GM23338 (cell line): ENCODE data around the gene RAPGEF4. TPM values are rescaled to one million over a fixed set of nuclear protein-coding genes. Genes with fewer than 3 reads are reported as not detected.

Source experiments
- ATAC-seq: fragments of 200-7000 bp; cut with Tn5 transposase; 3 replicates; pipeline ENCODE4 v1.9.1; 2020
- DNase-seq: peaks from one replicate; pipeline ENCODE4 v3.0.0-alpha.2; 2015; ENCODE audit warnings: low spot score
- H2AFZ ChIP-seq: fragments of 200-600 bp; sonication (generic); 2 replicates; pipeline ENCODE4 v1.8.0; 2016; ENCODE audit warnings: antibody characterized with exemption, mild to moderate bottlenecking, moderate library complexity
- H3F3A ChIP-seq: fragments of 200-600 bp; sonication (generic); replicated peaks from 2 replicates; pipeline ENCODE4 v1.8.0; 2017; ENCODE audit warnings: antibody characterized with exemption, mixed run types, low read depth
- H3K27ac ChIP-seq: fragments of 200-600 bp; sonication (generic); 2 replicates; pipeline ENCODE4 v1.6.1; 2016; ENCODE audit warnings: low read depth
- H3K27me3 ChIP-seq: fragments of 200-600 bp; sonication (generic); 2 replicates; pipeline ENCODE4 v1.8.0; 2016; ENCODE audit warnings: mild to moderate bottlenecking, mixed run types, moderate library complexity; ENCODE audit not compliant: insufficient read depth
- H3K36me3 ChIP-seq: fragments of 200-600 bp; sonication (generic); 2 replicates; pipeline ENCODE4 v1.8.0; 2016; ENCODE audit warnings: mild to moderate bottlenecking; ENCODE audit not compliant: insufficient read depth
- H3K4me1 ChIP-seq: fragments of 200-600 bp; sonication (generic); 2 replicates; pipeline ENCODE4 v1.8.0; 2016; ENCODE audit warnings: mild to moderate bottlenecking, moderate library complexity; ENCODE audit not compliant: insufficient read depth
- H3K4me2 ChIP-seq: fragments of 200-600 bp; sonication (generic); 2 replicates; pipeline ENCODE4 v1.7.1; 2017; ENCODE audit warnings: mixed run types
- H3K4me3 ChIP-seq: fragments of 200-600 bp; sonication (generic); 2 replicates; pipeline ENCODE4 v1.6.1; 2016; ENCODE audit warnings: mixed run types
- H3K79me2 ChIP-seq: fragments of 200-600 bp; sonication (generic); replicated peaks from 2 replicates; pipeline ENCODE4 v1.8.0; 2017; ENCODE audit warnings: mild to moderate bottlenecking; ENCODE audit not compliant: insufficient read depth
- H3K9me2 ChIP-seq: fragments of 200-600 bp; sonication (generic); 2 replicates; pipeline ENCODE4 v1.8.0; 2017; ENCODE audit not compliant: insufficient read depth
- H4K20me1 ChIP-seq: fragments of 200-600 bp; sonication (generic); replicated peaks from 2 replicates; pipeline ENCODE4 v1.8.0; 2017; ENCODE audit warnings: mild to moderate bottlenecking; ENCODE audit not compliant: insufficient read depth
- H3K27ac Mint-ChIP-seq: 2 replicates; pipeline ENCODE4 v1.8.0; 2020; ENCODE audit warnings: inconsistent platforms, mild to moderate bottlenecking, moderate library complexity, mixed read lengths
- H3K27me3 Mint-ChIP-seq: 3 replicates; pipeline ENCODE4 v1.8.0; 2022; ENCODE audit warnings: low read depth, mild to moderate bottlenecking, moderate library complexity, mixed read lengths, inconsistent platforms; ENCODE audit not compliant: insufficient read depth, poor library complexity
- H3K36me3 Mint-ChIP-seq: 3 replicates; pipeline ENCODE4 v1.8.0; 2021; ENCODE audit warnings: low read depth, mild to moderate bottlenecking, inconsistent platforms, moderate library complexity, mixed read lengths
- H3K4me1 Mint-ChIP-seq: 3 replicates; pipeline ENCODE4 v1.8.0; 2020; ENCODE audit warnings: mild to moderate bottlenecking, inconsistent platforms, mixed read lengths
- H3K4me3 Mint-ChIP-seq: 3 replicates; pipeline ENCODE4 v1.8.0; 2021; ENCODE audit warnings: moderate library complexity, mild to moderate bottlenecking, inconsistent platforms, mixed read lengths
- H3K9me3 Mint-ChIP-seq: 3 replicates; pipeline ENCODE4 v1.8.0; 2020; ENCODE audit warnings: moderate library complexity, mild to moderate bottlenecking, inconsistent platforms, mixed read lengths
- CREB1 ChIP-seq: fragments of 250-450 bp; sonication (Bioruptor Pico); IDR thresholded peaks from 2 replicates; pipeline ENCODE4 v1.5.0; 2020; ENCODE audit warnings: low read depth, mild to moderate bottlenecking, moderate library complexity
- CTCF ChIP-seq, 2 experiments: fragments of 200-600 bp in 1 of 2; sonication (generic) in 1 of 2; conservative IDR thresholded peaks; 2 replicates each; pipeline versions ENCODE4 v1.5.1 to v1.6.1; 2016 to 2017; ENCODE audit warnings: antibody characterized with exemption in 2 of 2, low read depth in 2 of 2, mild to moderate bottlenecking in 2 of 2, moderate library complexity in 1 of 2
- EZH2 ChIP-seq: fragments of 200-600 bp; sonication (generic); IDR thresholded peaks from one replicate; pipeline ENCODE4 v1.8.0; 2017; ENCODE audit warnings: antibody characterized with exemption, mild to moderate bottlenecking, low read depth; ENCODE audit not compliant: unreplicated experiment
- EZH2phosphoT487 ChIP-seq: fragments of 200-600 bp; sonication (generic); IDR thresholded peaks from one replicate; pipeline ENCODE4 v1.8.1; 2018; ENCODE audit warnings: antibody characterized with exemption; ENCODE audit not compliant: unreplicated experiment
- JUNB ChIP-seq: IDR thresholded peaks from one replicate; pipeline ENCODE4 v1.6.1; 2016; ENCODE audit warnings: antibody characterized with exemption; ENCODE audit not compliant: unreplicated experiment
- NANOG ChIP-seq: IDR thresholded peaks from 2 replicates; pipeline ENCODE4 v1.6.1; 2016; ENCODE audit warnings: antibody characterized with exemption, borderline replicate concordance
- POLR2AphosphoS5 ChIP-seq: IDR thresholded peaks from 2 replicates; pipeline ENCODE4 v1.6.1; 2016; ENCODE audit warnings: antibody characterized with exemption, low read depth
- STAT1 ChIP-seq: IDR thresholded peaks from one replicate; pipeline ENCODE4 v1.6.1; 2016; ENCODE audit warnings: antibody characterized with exemption; ENCODE audit not compliant: unreplicated experiment
- ZNF331 ChIP-seq: fragments of 250-450 bp; sonication (Bioruptor Pico); IDR thresholded peaks from 2 replicates; pipeline ENCODE4 v1.5.0; 2020; ENCODE audit warnings: low read depth, mild to moderate bottlenecking, moderate library complexity
- polyA plus RNA-seq: library from polyadenylated mRNA; unstranded; fragments of >200 nt; fragmentation: Nextera tagmentation; extraction: Ambion mirVana; gene quantifications from 2 replicates; pipeline ENCODE4 v1.2.1, GENCODE V29; 2016
- total RNA-seq: library from RNA; depleted of rRNA; stranded (reverse); fragments of >200 nt; shearing (Covaris generic); gene quantifications from 2 replicates; pipeline ENCODE4 v1.2.3, GENCODE V29; 2014

Gene RAPGEF4
- total and polyA plus RNA-seq, 2 experiments from 2014 or later, result 1.7 to 4.7 TPM

GRCh38 chr2:173076581-173077345 lies 341.1 kb downstream of the RAPGEF4 start:
- Histone ChIP-seq H3K27me3 (peaks cover 9% of the 10 kb centered on the region), H3K79me2 (peaks cover 9% of the 10 kb centered on the region; the same call in 1 of the 2 replicates), H4K20me1 (no peaks in the 10 kb centered on the region), H3K27ac (no peak overlapping the region), H3K4me1 (peaks cover 10% of the 10 kb centered on the region), H3K4me2 (peak overlapping the region; percentile 90), H3K4me3 (peak overlapping the region; percentile 83), H2AFZ (peak overlapping the region; percentile 16), H3K36me3 (no peaks in the 10 kb centered on the region), H3F3A (0 out of 2 replicates have a peak, but pooled peaks cover 4% of the 10 kb centered on the region), H3K9me2 (no peaks in the 10 kb centered on the region)
- peak; percentile 72 for ATAC-seq
- peaks cover 7% of the 10 kb centered on the region for H3K27me3 Mint-ChIP-seq
- H3K27ac Mint-ChIP-seq, result peak overlapping the region; percentile 60; the same call in 1 of the 2 replicates
- no peaks in the 10 kb centered on the region for H3K9me3 Mint-ChIP-seq
- peaks cover 17% of the 10 kb centered on the region for H3K4me1 Mint-ChIP-seq
- peak; percentile 74 for DNase-seq
- TF ChIP-seq POLR2AphosphoS5, result peak; percentile 35; the same call in 1 of the 2 replicates
- TF ChIP-seq EZH2, result no peak
- 0 out of 3 replicates have a peak, but pooled peaks cover 5% of the 10 kb centered on the region for H3K36me3 Mint-ChIP-seq
- peak overlapping the region; percentile 86 for H3K4me3 Mint-ChIP-seq

- Mint-ChIP-seq H3K36me3 (0 out of 3 replicates have a peak, but pooled peaks cover 5% of the 10 kb centered on the region), H3K4me1 (peaks cover 17% of the 10 kb centered on the region), H3K27me3 (peaks cover 7% of the 10 kb centered on the region), H3K27ac (no peak overlapping the region), H3K4me3 (peak overlapping the region; percentile 86), H3K9me3 (no peaks in the 10 kb centered on the region)
- Histone ChIP-seq H3K9me2 (no peaks in the 10 kb centered on the region), H3K4me1 (peaks cover 10% of the 10 kb centered on the region), H2AFZ (no peak overlapping the region), H4K20me1 (no peaks in the 10 kb centered on the region), H3K27ac (no peak overlapping the region), H3K4me3 (no peak overlapping the region), H3K4me2 (no peak overlapping the region), H3K36me3 (no peaks in the 10 kb centered on the region), H3K79me2 (peaks cover 9% of the 10 kb centered on the region; the same call in 1 of the 2 replicates), H3K27me3 (peaks cover 9% of the 10 kb centered on the region), H3F3A (0 out of 2 replicates have a peak, but pooled peaks cover 4% of the 10 kb centered on the region)
- DNase-seq, result no peak
- TF ChIP-seq POLR2AphosphoS5 (no peak), ZNF331 (CRISPR knock-in tag) (no peak), NANOG (no peak), EZH2 (no peak), CTCF (conservative IDR thresholded peaks at IDR 0.05; ENCODE audit: low read depth in 2 of 2) (no peak), CREB1 (no peak), STAT1 (no peak), JUNB (no peak), EZH2phosphoT487 (no peak)
- ATAC-seq, result no peak
These were observed 342.0 kb downstream of the RAPGEF4 start for GRCh38 chr2:173077506-173078177.
